Measurements from ENCODE around the gene CLK3.

DNA sequence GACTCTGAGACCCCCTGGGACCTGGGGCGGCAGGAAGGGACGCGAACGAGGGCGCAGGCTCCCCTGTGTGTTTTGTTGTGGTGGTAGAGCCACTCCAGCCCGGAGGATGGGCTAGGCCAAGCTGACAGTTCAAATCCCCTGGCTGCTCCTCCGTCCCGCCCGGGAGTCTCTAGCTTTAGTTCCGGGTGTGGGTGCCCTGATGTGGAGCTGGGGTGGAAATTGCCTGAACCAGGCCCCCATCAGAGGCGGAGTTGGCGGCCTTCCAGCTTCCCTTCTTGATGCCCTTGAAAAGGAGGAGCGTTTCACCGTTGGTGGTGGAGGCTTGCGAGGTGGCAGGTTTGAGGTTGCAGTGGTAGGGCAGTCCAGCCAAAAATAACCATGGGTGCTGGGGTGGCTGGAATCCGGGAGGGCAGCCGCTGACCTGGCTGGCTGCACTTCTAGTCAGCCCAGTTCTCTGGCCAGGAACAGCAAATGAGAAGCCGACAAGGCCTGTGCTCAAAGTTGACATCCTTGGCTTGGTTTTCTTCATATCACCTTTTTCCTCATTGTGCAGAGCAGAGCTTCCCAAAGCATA, 817 bp downstream of the CLK3 start:
- TF ChIP-seq, protein P1, sequence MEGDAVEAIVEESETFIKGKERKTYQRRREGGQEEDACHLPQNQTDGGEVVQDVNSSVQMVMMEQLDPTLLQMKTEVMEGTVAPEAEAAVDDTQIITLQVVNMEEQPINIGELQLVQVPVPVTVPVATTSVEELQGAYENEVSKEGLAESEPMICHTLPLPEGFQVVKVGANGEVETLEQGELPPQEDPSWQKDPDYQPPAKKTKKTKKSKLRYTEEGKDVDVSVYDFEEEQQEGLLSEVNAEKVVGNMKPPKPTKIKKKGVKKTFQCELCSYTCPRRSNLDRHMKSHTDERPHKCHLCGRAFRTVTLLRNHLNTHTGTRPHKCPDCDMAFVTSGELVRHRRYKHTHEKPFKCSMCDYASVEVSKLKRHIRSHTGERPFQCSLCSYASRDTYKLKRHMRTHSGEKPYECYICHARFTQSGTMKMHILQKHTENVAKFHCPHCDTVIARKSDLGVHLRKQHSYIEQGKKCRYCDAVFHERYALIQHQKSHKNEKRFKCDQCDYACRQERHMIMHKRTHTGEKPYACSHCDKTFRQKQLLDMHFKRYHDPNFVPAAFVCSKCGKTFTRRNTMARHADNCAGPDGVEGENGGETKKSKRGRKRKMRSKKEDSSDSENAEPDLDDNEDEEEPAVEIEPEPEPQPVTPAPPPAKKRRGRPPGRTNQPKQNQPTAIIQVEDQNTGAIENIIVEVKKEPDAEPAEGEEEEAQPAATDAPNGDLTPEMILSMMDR (conservative IDR thresholded peaks at IDR 0.05; ENCODE audit: low read depth, low read length), result no peak
- TF ChIP-seq EZH2 (IDR thresholded peaks at IDR 0.05; ENCODE audit: low read length, unreplicated experiment) (no peak), EZH2phosphoT487 (IDR thresholded peaks at IDR 0.05; ENCODE audit: borderline replicate concordance, low read length) (no peak)
